Activated CD8-positive, alpha-beta memory T cell treated with anti-CD3 and anti-CD28 coated beads, Interleukin-2, amount 50 U/mL, for 1 hour (primary cell): Measurements from ENCODE around the gene CACNA1H.

Experiments
- DNase-seq: peaks from one replicate; pipeline ENCODE4 v3.0.0-alpha.2; 2020; ENCODE audit errors: extremely low read depth

The CACNA1H gene

DNA sequence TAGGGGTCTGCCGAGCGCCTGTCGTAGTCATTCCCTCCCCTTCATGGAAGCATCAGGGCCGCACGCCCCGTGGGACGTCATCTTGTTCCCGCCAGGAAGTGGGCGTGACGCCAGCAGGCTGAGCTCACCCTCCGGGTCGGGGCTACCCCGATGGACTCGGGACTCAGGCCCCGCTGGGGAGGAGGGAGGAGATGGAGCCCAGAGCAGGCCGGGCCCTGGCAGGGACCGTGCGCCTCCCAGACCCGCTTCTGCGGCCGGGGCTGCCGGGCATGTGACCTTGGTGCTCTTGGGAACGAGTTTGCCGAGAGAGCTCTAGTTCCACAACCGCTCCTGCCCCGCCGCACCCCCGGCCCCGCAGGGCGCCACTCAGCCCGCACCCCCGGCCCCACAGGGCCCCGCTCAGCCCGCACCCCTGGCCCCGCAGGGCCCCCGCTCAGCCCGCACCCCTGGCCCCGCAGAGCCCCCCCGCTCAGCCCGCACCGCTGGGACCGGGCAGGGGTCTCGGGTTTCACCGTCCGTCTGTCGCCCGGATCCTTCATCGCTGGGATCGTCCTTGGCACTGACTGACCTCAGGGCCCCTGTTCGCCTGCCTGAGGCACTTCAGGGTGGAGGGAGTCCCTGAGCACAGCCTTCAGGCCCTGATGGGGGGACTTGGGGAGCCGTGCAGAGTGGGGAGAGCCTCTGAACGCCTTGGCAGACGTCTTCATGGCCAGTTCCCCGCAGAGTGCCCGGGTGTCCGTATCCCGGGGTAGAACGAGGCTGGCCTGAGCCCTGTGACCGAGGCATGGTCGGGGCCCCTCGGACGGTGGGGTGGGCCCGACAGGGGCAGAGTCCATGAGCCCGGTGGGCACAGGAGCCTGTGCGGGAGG is 5.8 kb downstream of the CACNA1H start:
- no peak for DNase-seq

DNA sequence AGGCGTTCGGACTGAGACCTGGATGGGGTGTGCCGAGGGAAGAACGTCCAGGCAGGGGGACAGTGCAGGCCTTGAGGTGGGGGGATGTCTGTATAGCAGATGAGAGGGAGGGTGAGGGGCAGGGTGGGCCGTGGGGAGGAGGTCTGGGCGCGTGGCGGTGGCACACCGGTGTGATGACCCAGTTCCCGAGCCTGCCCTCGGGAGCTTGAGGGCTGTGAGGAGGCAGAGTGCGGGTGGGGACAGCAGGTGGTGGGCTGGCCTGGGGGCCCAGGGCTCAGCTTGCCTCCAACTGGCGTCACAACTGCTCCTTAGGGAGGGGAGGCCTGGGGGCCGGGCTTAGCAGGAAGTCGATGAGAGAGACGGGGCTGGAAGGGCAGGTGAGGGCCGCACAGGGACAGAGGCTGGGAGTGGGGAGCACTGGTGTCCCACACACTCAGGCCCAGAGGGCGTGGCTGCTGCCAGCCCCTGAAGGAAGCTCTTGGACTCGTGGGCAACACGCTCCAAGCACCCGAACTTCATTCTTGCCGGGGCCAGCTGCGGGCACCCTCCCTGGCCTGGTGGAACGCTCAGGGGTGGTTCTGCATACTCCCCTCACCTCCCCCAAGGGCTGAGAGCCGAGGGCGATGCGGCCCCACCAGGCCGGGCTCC is 6.5 kb downstream of the CACNA1H start:
- no peak for DNase-seq

DNA sequence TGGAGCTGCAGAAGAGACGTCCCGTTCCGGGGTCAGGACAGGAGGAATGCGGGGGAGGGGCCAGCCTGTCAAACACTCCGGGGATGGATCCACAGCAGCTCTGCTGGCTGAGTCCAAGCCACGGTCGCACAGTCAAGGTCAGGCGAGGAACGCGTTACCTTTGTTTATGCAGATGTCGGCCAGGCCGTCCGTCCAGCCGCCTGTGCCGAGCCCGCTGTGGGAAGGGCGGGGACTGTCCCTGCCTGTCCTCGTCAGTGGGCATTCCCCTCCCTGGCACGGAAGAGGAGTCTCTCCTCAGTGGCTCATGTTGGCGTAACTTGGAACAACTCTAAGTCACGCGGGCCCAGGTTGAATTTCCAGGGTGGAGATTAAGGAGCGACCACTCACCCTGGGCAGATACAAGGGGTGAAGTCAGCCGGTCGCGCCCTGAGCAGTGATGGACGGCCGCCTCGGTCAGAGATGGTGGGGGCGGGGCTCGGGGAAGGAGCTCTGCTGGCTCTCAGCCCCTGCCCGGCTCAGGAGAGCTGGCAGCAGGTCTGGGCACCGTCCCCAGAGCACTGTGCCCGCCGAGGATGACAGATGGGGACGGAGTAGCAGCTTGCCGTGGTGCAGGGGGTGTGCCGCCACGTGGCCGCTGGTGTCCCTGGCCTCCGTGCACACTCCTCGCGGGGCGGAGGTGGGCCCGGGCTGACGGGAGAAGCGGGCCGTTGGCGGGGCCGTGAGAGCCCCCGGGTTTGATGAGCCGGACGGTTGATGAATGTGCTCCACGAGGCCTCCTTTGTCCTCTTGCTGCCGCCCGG is 7.3 kb downstream of the CACNA1H start:
- DNase-seq: no peak

DNA sequence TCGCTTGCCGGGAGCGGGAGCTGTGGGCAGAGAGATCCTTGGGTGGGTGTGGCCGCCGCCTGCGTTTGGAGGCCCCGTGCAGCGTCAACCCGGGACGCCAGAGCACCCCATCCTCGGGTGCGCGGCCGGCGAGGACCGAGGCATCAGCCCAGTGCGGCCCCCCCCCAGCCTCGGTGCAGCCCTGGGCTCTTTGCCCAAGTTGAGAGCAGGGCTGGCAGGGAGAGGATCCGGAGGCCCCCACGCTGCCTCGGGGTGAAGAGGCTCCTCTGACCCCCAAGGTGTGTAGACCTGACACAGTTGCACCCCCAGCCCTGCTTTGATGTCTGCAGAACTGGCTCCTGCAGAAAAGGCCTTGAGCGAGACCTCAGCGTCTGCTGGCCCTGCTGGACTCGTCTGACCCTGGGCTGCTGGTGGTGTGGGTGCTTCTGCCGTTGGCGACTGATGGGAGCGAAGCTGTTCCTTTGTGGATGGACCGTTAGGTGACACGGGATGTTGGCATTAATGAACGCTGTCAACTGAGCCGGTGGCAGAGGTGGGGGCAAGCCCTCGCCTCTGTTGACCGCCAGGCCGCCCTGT is 8.0 kb downstream of the CACNA1H start:
- DNase-seq: no peak

DNA sequence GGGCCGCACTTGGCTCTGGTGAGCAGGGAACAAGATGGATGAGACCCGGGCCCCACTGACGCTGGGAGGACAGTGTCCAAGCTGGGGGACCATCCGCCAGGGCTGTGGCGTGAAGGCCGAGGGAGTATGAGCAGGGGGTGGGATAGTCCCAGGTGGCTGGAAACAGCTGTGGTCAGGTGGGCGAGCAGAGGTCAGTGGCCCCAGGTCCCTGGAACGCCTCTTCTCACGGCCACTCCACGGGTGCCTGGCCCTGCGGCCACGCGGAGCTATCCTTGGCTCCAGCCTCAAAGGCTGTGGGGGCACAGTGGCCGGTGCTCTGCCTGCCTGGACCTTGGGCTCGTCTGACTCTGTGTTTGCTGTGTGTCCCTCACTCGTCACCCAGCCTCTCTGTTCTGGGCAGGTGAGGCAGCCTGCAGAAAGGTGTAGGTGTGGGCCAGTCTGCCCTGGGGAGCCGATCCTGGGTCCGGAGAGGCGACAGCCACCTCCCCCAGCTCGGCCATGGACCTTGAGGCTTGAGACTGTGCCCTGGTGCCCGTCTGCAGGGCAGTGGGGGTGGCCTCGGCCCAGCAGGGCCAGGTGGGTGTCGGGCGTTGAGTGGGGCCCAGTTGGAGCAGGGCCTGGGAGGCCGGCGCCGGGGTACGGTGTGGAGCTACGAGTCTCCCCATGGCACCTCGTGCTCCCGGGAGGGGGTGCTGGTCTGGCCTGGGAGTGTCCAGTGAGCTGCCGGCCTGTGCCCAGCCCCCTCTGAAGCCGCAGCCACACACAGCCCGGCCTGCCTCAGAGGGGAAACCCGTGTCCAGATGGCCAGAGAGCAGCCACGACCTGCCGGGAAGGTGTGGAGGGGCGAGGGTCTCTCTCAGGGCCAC is 10.0 kb downstream of the CACNA1H start:
- DNase-seq: no peak

DNA sequence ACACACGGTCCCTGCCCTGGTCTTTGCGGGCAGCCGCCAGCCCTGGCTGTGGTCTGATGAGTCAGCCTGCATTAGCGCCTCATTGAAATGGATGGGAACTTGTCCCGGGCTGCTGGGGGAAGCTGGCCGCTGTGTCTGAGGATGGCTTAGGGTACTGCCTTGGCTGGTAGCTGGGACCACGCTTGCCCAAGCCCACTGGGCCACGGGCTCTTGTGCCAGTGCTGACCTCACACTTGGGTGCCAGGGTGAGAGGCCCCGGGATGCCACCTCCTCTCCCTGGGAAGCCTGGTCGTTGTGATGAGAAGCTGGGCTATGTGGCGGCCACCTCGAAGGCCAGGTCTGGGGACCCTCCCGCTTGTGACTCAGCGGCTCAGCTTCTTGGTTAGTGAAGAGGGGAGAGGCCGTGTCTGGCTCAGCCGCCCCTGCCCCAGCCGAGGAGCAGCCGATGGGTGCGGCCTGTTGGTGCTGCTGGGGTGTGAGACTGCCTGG is 10.7 kb downstream of the CACNA1H start:
- no peak for DNase-seq

DNA sequence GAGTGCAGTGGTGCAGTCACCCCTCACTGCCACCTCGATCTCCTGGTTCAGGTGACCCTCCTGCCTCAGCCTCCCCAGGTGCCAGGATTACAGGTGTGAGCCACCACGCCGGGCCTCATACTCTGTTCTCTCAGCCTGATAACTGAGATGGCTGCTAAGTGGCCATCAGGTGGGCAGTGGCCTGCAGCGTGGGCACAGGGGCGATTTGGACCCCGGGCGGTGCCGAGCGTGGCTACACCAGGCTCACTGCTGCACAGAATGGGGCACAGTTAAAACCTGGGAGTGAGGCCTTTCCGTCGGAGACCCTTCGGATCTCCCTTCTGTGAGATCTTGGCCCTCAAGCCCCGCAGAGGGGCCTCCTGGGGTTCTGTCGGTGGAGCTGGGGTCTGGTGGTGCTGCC is 11.5 kb downstream of the CACNA1H start:
- DNase-seq: no peak

DNA sequence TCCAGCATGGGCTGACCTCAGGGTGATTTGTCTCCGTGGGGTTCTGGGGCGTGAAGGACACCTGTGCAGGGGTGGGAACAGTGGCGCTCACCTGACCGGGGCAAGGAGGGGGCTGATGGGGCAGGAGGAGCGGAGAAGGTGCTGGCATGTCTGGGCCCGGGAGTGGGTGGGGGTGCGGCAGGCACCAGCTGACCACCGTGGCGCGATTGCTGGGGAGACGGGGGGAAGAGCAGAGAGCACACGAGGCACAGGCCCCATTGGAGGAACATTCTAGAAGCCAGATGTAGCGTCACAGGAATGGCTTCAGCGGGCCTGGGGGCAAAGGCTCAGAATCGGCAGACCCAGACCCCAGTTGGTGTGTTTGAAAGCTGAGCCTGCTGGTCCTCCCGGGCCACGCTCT is 12.1 kb downstream of the CACNA1H start:
- no peak for DNase-seq

DNA sequence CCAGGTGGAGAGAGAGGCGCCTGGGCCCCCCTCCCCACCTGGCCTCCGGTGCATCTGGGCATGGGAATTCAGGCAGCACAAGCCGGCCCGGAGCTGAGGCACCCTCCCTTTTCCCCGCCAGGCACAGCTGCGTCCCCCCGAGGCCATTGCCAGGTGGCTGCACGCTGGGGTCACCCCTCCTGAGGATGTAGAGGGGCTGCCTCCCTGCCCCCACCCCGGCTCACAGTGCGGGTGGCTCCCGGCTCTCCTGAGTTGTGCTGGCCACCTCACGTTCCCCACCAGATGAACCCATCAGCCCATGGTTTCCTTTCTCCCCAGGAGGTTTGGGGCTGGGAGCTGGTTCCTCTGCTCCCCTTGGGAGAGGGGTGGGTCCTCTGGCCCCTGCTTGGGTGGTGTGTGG is 12.6 kb downstream of the CACNA1H start:
- DNase-seq: no peak

DNA sequence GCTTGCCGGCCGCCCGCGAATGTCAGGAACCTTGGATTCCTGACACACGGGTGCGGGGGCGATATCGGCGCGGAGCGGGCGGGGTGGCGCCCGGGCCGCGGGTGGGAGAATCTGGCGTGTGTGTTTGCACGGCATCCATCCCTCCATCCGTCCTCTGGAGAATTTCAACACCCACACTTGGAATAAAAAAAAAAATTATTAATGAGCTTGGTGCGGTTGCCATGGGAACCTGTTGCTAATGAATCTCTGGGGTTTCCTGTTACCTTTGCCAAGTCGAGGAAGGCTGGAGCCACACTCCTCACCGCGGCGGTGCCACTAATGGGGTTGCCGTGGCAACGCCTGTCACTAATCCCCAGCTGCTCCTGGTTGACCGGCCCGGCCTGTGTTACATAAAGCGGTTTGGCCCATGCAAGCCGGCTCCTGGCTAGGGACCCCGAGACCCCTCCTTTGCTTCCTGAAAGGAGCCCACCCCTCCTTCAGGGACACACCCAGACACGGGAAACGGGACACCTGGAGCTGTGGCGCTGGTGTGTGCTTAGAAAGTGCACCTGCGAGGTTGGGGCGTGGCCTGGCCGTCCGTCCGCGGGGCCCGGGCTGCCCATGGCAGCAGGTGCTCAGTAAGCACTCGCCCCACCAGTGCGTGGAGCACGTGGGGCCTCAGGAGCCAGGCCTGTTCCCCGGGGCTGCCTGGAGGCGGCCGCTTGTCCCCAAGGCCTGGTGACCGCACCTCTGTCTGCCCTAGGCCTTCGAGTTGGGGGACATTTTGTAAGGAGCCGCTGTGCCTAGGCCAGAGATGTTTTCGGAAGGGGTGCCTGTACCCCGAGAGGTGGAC is 14.6 kb downstream of the CACNA1H start:
- DNase-seq: no peak

DNA sequence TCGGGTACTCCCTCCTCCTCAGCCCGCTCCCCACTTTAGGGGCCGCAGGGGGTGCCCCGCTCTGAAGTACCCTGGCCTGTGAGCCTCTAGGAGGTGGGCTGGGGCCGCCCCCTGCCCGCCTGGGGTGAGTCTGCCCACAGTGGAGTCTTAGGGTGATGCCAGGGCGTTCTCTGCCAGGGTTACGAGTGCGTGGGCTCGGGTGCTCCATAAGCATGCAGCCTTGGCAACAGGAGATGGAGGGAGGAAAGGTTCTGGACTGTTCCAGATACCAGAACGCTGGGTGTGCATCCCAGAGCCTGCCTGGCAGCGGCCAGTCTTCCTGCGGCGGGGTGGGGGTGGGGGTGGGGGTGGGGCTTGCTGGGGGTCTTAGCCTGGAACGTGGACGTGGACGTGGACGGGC is 15.9 kb downstream of the CACNA1H start:
- no peak for DNase-seq

DNA sequence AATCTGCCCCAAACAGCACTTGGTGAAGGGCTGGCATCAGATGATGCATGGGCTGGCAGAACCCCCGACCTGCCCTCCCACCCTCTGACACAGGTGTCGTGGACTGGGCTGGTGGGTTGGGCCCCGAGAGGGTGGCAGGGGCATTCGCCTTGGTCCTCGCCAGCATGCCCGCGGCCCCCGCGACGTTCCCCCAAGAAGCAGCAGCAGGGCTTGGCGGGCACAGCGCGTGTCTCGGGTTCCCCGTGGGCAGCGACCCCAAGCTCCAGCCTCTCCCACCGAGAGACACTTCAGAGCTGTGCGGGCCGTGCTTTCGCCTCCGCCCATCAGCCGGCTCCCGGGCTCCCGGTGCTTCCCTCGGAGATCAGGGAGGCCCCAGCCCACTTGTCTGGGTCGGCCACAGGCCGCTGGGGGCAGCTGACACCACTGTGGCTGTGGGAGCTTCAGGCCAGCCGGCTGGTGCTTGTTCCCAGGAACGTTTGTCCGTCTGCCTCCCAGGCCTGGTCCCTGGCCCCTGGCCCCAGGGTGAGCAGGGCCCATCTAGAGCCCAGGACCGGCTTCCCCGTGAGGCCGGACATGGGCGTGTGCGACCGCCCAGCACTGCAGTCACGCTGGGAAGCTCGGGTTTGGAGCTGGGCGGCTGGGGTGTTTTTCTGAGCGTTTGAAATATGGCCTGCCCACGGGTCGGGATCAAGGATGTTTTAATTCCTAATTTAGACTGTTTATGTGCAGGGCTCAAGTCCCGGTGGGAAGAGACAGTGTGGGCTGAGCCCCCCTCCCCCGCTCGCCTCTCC is 16.6 kb downstream of the CACNA1H start:
- DNase-seq: no peak

DNA sequence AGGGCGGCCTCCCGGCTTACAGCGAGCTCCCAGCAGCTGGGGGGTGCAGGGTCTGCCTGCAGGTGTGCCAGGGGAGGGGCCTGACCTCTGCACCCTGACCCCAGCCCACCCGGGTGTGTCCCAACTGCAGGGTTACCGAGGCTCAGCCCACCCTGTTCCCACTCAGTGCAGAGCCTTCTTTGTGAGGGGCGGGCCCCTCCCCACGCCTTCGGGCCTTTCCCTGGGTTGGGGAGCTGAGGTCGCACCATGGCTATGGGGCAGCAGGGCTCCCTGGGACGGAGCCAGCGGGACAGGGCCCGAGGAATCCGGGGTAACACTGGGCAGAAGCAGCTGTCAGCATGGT is 17.1 kb downstream of the CACNA1H start:
- DNase-seq: no peak

DNA sequence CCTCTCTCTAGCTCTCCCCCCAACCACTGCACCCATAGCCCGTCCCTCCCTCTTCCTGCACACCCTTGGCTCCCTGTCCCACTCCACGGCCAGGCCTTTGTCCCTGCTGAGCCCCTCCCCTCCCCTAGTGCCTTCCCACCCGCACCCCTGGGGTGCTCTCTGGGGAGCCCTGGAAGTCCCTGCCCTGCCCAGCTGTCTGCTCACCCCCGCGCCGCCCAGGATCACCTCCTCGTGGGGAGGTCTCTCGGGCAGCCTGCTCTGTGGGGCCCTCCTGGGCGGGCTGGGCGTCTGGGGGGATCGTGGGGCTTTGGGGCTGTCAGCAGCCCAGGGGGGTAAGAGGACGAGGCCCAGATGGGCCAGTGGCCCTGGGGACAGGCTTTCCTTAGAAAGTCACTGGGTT is 18.1 kb downstream of the CACNA1H start:
- DNase-seq: no peak

DNA sequence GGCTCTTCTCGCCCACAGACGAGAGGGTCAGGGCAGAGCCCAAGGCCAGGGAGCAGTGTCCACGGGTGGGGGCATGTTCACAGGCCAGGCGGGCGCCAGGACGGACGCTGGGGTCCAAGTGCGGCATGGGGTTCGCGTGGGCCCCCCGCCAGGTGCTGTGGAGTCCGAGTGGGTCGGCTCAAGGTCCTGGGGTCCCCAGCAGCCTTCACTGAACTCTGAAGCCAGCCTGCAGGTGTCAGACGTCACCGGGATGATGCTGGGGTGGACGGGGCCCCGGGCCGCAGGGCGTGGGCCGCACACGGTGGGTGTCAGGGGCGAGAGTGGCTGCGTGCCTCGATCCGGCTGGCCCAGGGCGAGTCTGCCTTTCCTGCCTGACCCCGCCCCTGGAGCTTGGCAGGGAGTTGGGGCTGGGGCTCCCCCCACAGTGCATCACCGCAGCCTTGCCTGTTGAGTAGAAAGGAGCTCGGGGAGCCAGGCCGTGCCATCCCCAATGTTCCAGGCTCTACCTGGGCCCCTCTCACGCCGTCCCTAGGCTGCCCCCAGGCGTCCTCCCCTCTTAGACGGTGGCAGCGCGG is 19.0 kb downstream of the CACNA1H start:
- DNase-seq: no peak

DNA sequence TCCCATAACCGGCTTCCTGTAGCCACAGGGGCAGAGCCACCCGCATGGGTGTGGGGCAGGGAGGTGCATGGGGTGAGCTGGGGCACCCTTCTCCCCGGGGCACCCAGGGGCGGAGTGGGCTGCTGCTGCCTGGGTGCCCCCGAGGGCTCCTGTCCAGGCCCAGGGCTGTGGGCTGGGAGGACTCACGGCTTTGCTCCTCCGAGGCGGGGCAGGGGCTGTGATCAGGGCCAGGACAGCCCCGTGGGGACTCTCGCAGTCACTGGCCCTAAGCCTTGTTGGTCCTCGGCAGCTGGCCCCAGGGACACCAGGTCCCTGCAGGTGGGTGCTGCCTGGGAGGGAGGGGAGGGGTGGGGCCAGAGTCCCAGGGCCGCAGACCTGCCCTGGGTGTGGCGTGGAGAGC is 19.7 kb downstream of the CACNA1H start:
- DNase-seq: no peak

DNA sequence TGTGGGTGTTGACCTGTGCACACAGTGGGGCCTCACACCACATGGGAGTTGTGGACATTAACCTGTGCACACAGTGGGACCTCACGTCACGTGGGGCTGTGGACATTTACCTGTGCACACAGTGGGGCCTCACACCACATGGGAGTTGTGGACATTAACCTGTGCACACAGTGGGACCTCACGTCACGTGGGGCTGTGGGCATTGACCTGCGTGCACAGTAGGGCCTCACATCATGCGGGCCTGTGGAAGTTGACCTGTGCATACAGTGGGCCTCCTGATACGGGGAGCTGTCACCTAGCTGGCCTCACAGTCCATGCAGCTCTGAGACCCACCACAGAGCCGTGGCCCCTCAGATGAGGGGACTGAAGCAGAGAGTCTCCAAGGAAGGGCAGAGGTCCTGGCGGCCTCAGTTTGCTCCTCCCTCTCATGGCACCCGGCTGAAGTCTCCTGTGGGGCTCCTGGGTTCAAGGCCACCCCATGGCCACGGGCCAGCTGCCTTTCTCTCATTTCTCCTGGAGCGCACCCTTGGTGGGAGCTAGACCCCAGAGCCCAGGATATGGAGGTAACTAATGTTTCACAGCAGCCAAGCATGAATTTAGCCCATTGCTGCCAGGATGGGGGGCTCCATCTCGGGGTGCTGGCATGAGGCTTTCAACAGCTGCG is 21.0 kb downstream of the CACNA1H start:
- DNase-seq: no peak

DNA sequence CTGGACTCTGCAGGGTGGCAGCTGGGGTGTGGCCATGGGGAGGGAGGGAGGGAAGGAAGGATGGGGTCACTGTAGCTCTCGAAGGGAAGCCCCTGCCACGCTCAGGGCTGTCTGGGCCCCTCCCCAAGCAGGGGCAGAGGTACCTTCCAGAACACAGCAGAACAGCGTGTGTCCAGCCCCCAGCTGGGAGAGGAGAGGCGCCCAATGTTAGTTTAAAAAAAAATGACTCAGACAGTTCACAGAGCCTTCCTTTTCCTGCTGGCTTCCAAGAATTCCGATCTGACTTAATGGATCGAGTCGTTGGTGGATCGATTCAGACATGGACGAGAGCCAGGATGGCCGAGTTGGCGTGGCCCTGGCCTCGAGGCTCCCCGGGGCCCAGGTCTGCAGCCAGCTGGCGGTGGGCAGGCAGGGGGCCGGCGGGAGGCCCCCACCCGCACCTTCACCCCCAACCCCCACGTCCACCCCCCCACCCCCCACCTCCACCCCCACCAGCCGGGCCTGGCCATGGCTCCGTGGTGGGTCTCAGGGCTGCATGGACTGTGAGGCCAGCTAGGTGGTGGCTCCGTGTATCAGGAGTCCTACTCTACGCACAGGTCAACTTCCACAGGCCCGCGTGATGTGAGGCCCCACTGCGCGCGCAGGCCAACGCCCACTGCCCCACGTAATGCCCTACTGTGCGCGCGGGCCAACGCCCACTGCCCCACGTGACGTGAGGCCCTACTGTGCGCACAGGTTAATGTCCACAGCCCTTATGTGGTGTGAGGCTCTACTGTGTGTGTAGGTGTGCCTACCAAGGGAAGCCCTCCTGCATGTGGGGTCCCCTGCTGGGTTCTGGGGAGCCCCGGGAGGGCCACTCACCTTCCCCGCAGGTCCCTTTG is 21.8 kb downstream of the CACNA1H start:
- DNase-seq: no peak
